H1 (cell line): ENCODE data around the gene UPF2. TPM values are rescaled to one million over a fixed set of nuclear protein-coding genes. Genes with fewer than 3 reads are reported as not detected.
A peak's percentile ranks its signal among the peaks of the same experiment; 100 is the strongest.

Experiments used
- CTCF ChIA-PET: fragments of 300-600 bp; sonication (Branson Sonifier 250); formaldehyde crosslinking; loops from one replicate; lab custom pipeline; 2021; ENCODE audit not compliant: partially characterized antibody; lab: Charles Lee
- POLR2A ChIA-PET: fragments of 300-600 bp; sonication (Branson Sonifier 250); formaldehyde crosslinking; loops from one replicate; lab custom pipeline; 2021; ENCODE audit warnings: inconsistent platforms; ENCODE audit not compliant: partially characterized antibody; lab: Charles Lee
- DNase-seq, 2 experiments: peaks; one replicate each; pipeline versions ENCODE4 v3.0.0 to v3.0.0-alpha.2; 2010 to 2022; ENCODE audit warnings: low spot score in 2 of 2, low read depth in 1 of 2, mixed read lengths in 1 of 2
- FAIRE-seq: peaks from 2 replicates; lab custom pipeline; 2011; peaks lifted over from hg19 to GRCh38; lab: Jason Lieb, UNC
- H2AFZ ChIP-seq: 2 replicates; pipeline ENCODE4 v1.8.1; 2012; ENCODE audit warnings: low read length, inconsistent platforms
- H2AK5ac ChIP-seq: 2 replicates; pipeline ENCODE4 v1.6.1; 2013; ENCODE audit warnings: low read depth, low read length
- H2BK120ac ChIP-seq: replicated peaks from 2 replicates; pipeline ENCODE3; 2013; ENCODE audit warnings: low read depth, low read length, inconsistent platforms
- H2BK12ac ChIP-seq: 2 replicates; pipeline ENCODE4 v1.6.1; 2013; ENCODE audit warnings: low read depth, low read length
- H2BK15ac ChIP-seq: 2 replicates; pipeline ENCODE4 v1.6.1; 2013; ENCODE audit warnings: low read length
- H2BK20ac ChIP-seq: 2 replicates; pipeline ENCODE4 v1.6.1; 2013; ENCODE audit warnings: low read length
- H2BK5ac ChIP-seq: 2 replicates; pipeline ENCODE4 v1.6.1; 2013; ENCODE audit warnings: low read depth, low read length
- H3K14ac ChIP-seq: 2 replicates; pipeline ENCODE4 v1.6.1; 2013; ENCODE audit warnings: inconsistent platforms; ENCODE audit not compliant: insufficient read length
- H3K18ac ChIP-seq: 2 replicates; pipeline ENCODE4 v1.6.1; 2013; ENCODE audit warnings: low read length; ENCODE audit errors: extremely low read depth
- H3K23ac ChIP-seq: 2 replicates; pipeline ENCODE4 v1.6.1; 2013; ENCODE audit warnings: inconsistent platforms; ENCODE audit not compliant: insufficient read length
- H3K23me2 ChIP-seq: 2 replicates; pipeline ENCODE4 v1.6.1; 2013; ENCODE audit warnings: low read depth, low read length
- H3K27ac ChIP-seq: 2 replicates; pipeline ENCODE4 v1.6.1; 2011; ENCODE audit warnings: low read depth, low read length, inconsistent platforms
- H3K27me3 ChIP-seq, 4 experiments: replicated peaks in 1 of 4; 1 replicate in 1 of 4; 2 replicates in 3 of 4; pipeline versions ENCODE4 v1.6.1 to v1.8.1; 2011 to 2013; ENCODE audit warnings: low read length in 3 of 4, mild to moderate bottlenecking in 3 of 4, inconsistent platforms in 2 of 4, mixed read lengths in 2 of 4, moderate library complexity in 1 of 4; ENCODE audit not compliant: control insufficient read depth in 3 of 4, insufficient read depth in 3 of 4; ENCODE audit errors: extremely low read depth in 1 of 4
- H3K36me3 ChIP-seq, 4 experiments: 2 replicates each; pipeline versions ENCODE4 v1.6.1 to v1.8.1; 2011 to 2013; ENCODE audit warnings: mild to moderate bottlenecking in 4 of 4, low read length in 3 of 4, moderate library complexity in 2 of 4, control low read depth in 1 of 4, inconsistent platforms in 1 of 4; ENCODE audit not compliant: insufficient read depth in 4 of 4, control insufficient read depth in 2 of 4
- H3K4ac ChIP-seq: replicated peaks from 2 replicates; pipeline ENCODE3; 2013; ENCODE audit warnings: low read length, low read depth, mixed read lengths, inconsistent platforms; ENCODE audit not compliant: insufficient read length
- H3K4me1 ChIP-seq, 4 experiments: replicated peaks in 1 of 4; 1 replicate in 1 of 4; 2 replicates in 3 of 4; pipeline versions ENCODE4 v1.6.1 to v1.8.1; 2011 to 2013; ENCODE audit warnings: low read length in 3 of 4, inconsistent platforms in 2 of 4, mixed read lengths in 1 of 4; ENCODE audit not compliant: insufficient read depth in 4 of 4, control insufficient read depth in 3 of 4
- H3K4me2 ChIP-seq, 2 experiments: 2 replicates each; pipeline versions ENCODE4 v1.6.1 to v1.8.1; 2011 to 2013; ENCODE audit warnings: low read depth in 2 of 2, low read length in 2 of 2, control low read depth in 1 of 2, inconsistent platforms in 1 of 2, mild to moderate bottlenecking in 1 of 2; ENCODE audit not compliant: insufficient read depth in 1 of 2
- H3K4me3 ChIP-seq, 4 experiments: fragments of 200-600, 300-600 bp in 1 of 4; sonication (generic), shearing (Covaris generic), sonication (Bioruptor Twin) in 1 of 4; 2 replicates each; pipeline versions ENCODE4 v1.5.1 to v1.8.1; 2011 to 2016; ENCODE audit warnings: low read length in 4 of 4, low read depth in 3 of 4, control low read depth in 2 of 4, inconsistent platforms in 2 of 4, mild to moderate bottlenecking in 2 of 4, mixed read lengths in 1 of 4, moderate library complexity in 1 of 4; ENCODE audit not compliant: insufficient read depth in 2 of 4; ENCODE audit errors: extremely low read depth in 1 of 4
- H3K56ac ChIP-seq: replicated peaks from 2 replicates; pipeline ENCODE3; 2013; ENCODE audit warnings: low read depth, mild to moderate bottlenecking, mixed read lengths, low read length, inconsistent platforms; ENCODE audit not compliant: insufficient read length
- H3K79me1 ChIP-seq: 2 replicates; pipeline ENCODE4 v1.6.1; 2013; ENCODE audit warnings: low read depth, low read length, control low read depth
- H3K79me2 ChIP-seq, 2 experiments: 2 replicates each; pipeline versions ENCODE4 v1.6.1 to v1.8.1; 2012 to 2013; ENCODE audit warnings: low read length in 2 of 2, mild to moderate bottlenecking in 2 of 2, inconsistent platforms in 1 of 2; ENCODE audit not compliant: insufficient read depth in 2 of 2, control insufficient read depth in 1 of 2
- H3K9ac ChIP-seq, 4 experiments: replicated peaks in 1 of 4; 1 replicate in 1 of 4; 2 replicates in 3 of 4; pipeline versions ENCODE4 v1.6.1 to v1.8.1; 2011 to 2013; ENCODE audit warnings: low read depth in 3 of 4, low read length in 3 of 4, control low read depth in 2 of 4, mild to moderate bottlenecking in 2 of 4, moderate library complexity in 2 of 4, inconsistent platforms in 1 of 4; ENCODE audit errors: extremely low read depth in 1 of 4
- H3K9me3 ChIP-seq, 2 experiments: 2 replicates each; pipeline versions ENCODE4 v1.6.1 to v1.8.1; 2012 to 2013; ENCODE audit warnings: mild to moderate bottlenecking in 2 of 2, moderate library complexity in 2 of 2, control low read depth in 1 of 2, inconsistent platforms in 1 of 2, low read depth in 1 of 2, low read length in 1 of 2, mixed read lengths in 1 of 2; ENCODE audit not compliant: insufficient read depth in 2 of 2
- H4K20me1 ChIP-seq, 2 experiments: replicated peaks in 1 of 2; 2 replicates each; pipeline versions ENCODE3 to v1.8.1; 2011 to 2013; ENCODE audit warnings: inconsistent platforms in 2 of 2, low read length in 2 of 2, mild to moderate bottlenecking in 1 of 2; ENCODE audit not compliant: insufficient read depth in 2 of 2, control insufficient read depth in 1 of 2
- H4K5ac ChIP-seq: 2 replicates; pipeline ENCODE4 v1.6.1; 2013; ENCODE audit warnings: low read length, low read depth, mixed read lengths, inconsistent platforms; ENCODE audit not compliant: insufficient read length
- H4K8ac ChIP-seq: 2 replicates; pipeline ENCODE4 v1.8.0; 2013; ENCODE audit warnings: mild to moderate bottlenecking, moderate library complexity, low read length, inconsistent platforms; ENCODE audit not compliant: insufficient read depth; ENCODE audit errors: extremely low read depth
- H4K91ac ChIP-seq: replicated peaks from 2 replicates; pipeline ENCODE3; 2013; ENCODE audit warnings: low read length, mixed read lengths, inconsistent platforms; ENCODE audit not compliant: insufficient read length
- CBX8 ChIP-seq: fragments of 300-800, 300-1000 bp; sonication (generic); IDR thresholded peaks from 2 replicates; pipeline ENCODE4 v1.7.1; 2016; ENCODE audit warnings: low read depth, low read length, borderline replicate concordance
- HDAC6 ChIP-seq: IDR thresholded peaks from one replicate; pipeline ENCODE4 v1.7.1; 2012; ENCODE audit warnings: low read depth, mild to moderate bottlenecking, inconsistent platforms, low read length, moderate library complexity
- RNF2 ChIP-seq: fragments of 200-900, 300-1000 bp; sonication (generic); IDR thresholded peaks from 2 replicates; pipeline ENCODE4 v1.7.1; 2016; ENCODE audit warnings: borderline replicate concordance, low read depth, mild to moderate bottlenecking, antibody characterized with exemption, low read length; ENCODE audit not compliant: poor library complexity, severe bottlenecking; ENCODE audit errors: missing control alignments
- ZNF274 ChIP-seq: IDR thresholded peaks from 2 replicates; pipeline ENCODE4 v1.7.0; 2012; ENCODE audit warnings: low read length, borderline replicate concordance; ENCODE audit errors: extremely low read depth
- WGBS, 2 experiments: shearing (Covaris generic) in 1 of 2; methylation state at CpG; one replicate each; pipeline versions ENCODE4 v1.1.6 to v1.1.7; 2013 to 2015; ENCODE audit warnings: low lambda C conversion rate in 2 of 2, mixed read lengths in 2 of 2, inconsistent platforms in 1 of 2, low coverage in 1 of 2, missing lambda C conversion rate in 1 of 2; ENCODE audit not compliant: insufficient replicate concordance in 2 of 2, insufficient coverage in 1 of 2, insufficient read length in 1 of 2; ENCODE audit errors: extremely low coverage in 1 of 2, missing lambda C conversion rate in 1 of 2; 5-methylcytosine and 5-hydroxymethylcytosine counted together
- polyA plus RNA-seq, 7 experiments: library from polyadenylated mRNA; depleted of rRNA in 3 of 7; stranded (reverse) in 5 of 7; unstranded in 2 of 7; fragments of >200 nt in 5 of 7; fragments of 200-250 nt in 2 of 7; gene quantifications; 1 replicate in 5 of 7; 2 replicates in 1 of 7; 4 replicates in 1 of 7; pipeline versions ENCODE4 v1.2.1 to v1.2.3, GENCODE V29; 2011 to 2013; ENCODE audit warnings: missing spikeins in 2 of 7, mixed read lengths in 2 of 7
- total RNA-seq: library from RNA; stranded (reverse); fragmentation: NEBNext Ultra II Directional; extraction: Animal tissue kit (Norgen Biotek cat#: 25700); gene quantifications from 2 replicates; pipeline ENCODE4 v1.2.1, GENCODE V29; 2021
- TF ChIP-seq, protein P1 (sequence below): IDR thresholded peaks from 2 replicates; pipeline ENCODE4 v1.6.1; 2012; ENCODE audit warnings: low read length, inconsistent platforms

Gene UPF2
- total and polyA plus RNA-seq, 2 of the 8 experiments (the other 6 are each of a cell fraction or from before 2014, with no cell fraction given) = 6.2 to 32.8 TPM

GRCh38 chr10:12063483-12063818, 20.8 kb upstream of the UPF2 start:
- peaks cover 0 to 3% (median 0%) of the 10 kb centered on the region in 4 experiments; a peak in 1 of 7 replicates for H3K4me1 ChIP-seq
- no peak overlapping the region for H3K27ac ChIP-seq
- H3K14ac ChIP-seq = no peak overlapping the region
- H3K4ac ChIP-seq = no peak overlapping the region
- no peaks in the 10 kb centered on the region for H3K79me1 ChIP-seq
- ChIA-PET CTCF (interaction anchor here (0.7 kb wide), 1 partner anchor 206 kb away, joined by 7 read pairs; no protein-coding TSS in a partner anchor), POLR2A (interaction anchor here (1.4 kb wide), 1 partner anchor 21 kb away, joined by 6 read pairs; the partner anchor contains the start of gene UPF2)
- no peak overlapping the region for H3K4me3 ChIP-seq
- H3K23ac ChIP-seq = no peak overlapping the region
- no peaks in the 10 kb centered on the region for H3K27me3 ChIP-seq
- H2AK5ac ChIP-seq = no peak overlapping the region
- 0 out of 2 replicates have a peak overlapping the region, but pooled peaks have one; percentile 9 for H2BK12ac ChIP-seq
- H2BK15ac ChIP-seq = no peak overlapping the region
- H2AFZ ChIP-seq = no peak overlapping the region
- H2BK20ac ChIP-seq = no peak overlapping the region
- FAIRE-seq (no peak), DNase-seq (no peak)
- no peak overlapping the region for H3K9ac ChIP-seq
- no peak overlapping the region for H4K5ac ChIP-seq
- no peaks in the 10 kb centered on the region for H3K36me3 ChIP-seq
- no peak overlapping the region for H3K4me2 ChIP-seq
- H3K9me3 ChIP-seq = no peaks in the 10 kb centered on the region
- H3K23me2 ChIP-seq = no peaks in the 10 kb centered on the region; the same call in 1 of the 2 replicates
- H2BK5ac ChIP-seq = no peak overlapping the region
- no peak overlapping the region for H3K56ac ChIP-seq
- WGBS, 2 experiments = 100% methylated on average over 2 of the region's 3 CpGs; no CpG with 5 or more reads in 1 of the 2 experiments
- H4K8ac ChIP-seq = no peak overlapping the region
- no peaks in the 10 kb centered on the region for H4K20me1 ChIP-seq
- H3K18ac ChIP-seq = no peak overlapping the region
- no peak overlapping the region for H2BK120ac ChIP-seq
- H4K91ac ChIP-seq = no peak overlapping the region
- TF ChIP-seq RNF2 (no peak), ZNF274 (no peak), HDAC6 (no peak), CBX8 (no peak)
- TF ChIP-seq, protein P1, sequence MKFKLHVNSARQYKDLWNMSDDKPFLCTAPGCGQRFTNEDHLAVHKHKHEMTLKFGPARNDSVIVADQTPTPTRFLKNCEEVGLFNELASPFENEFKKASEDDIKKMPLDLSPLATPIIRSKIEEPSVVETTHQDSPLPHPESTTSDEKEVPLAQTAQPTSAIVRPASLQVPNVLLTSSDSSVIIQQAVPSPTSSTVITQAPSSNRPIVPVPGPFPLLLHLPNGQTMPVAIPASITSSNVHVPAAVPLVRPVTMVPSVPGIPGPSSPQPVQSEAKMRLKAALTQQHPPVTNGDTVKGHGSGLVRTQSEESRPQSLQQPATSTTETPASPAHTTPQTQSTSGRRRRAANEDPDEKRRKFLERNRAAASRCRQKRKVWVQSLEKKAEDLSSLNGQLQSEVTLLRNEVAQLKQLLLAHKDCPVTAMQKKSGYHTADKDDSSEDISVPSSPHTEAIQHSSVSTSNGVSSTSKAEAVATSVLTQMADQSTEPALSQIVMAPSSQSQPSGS = no peak
- H3K79me2 ChIP-seq = no peaks in the 10 kb centered on the region
